Hematopoietic multipotent progenitor cell treated with erythropoietin and hydrocortisone succinate and interleukin-3 and kit ligand, for 8 days (in vitro differentiated cells): ENCODE data around the gene KCTD4.
"Not testable (repeated sequence)": the region's sequence is repeated elsewhere in the genome, so short reads cannot be mapped to it uniquely, and the experiment has no call there.

Source experiments
- DNase-seq: peaks from one replicate; pipeline ENCODE4 v3.0.0-alpha.2; 2015

Gene KCTD4

DNA sequence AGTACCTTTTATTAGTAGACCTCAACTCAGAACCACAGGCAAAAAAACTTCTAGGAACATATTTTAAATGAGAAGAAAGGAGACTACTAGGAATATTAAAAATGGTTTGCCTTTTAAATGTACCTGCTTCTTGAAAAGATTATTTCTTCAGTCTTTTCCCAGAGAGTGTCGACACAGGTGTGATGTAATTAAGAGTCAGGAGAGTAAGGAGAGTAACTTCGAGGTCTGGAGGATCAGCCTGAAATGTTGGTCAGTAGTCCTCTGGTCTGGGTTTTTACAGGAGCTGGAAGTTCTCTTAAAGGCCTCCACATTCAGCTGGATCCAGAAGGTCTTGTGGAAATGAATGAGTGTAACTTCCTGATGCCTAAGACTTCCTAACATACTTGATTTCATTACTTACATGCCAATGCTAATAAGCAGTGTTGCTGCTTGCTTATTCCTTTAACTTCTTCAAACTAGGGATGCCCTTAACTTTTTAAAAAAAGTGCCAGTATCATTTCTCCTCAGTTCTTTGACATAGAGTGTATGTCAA lies at the start of gene KCTD4:
TSS of gene KCTD4 (minus strand) at position 345 of the 532 bp plus-strand sequence. CDS start 6,478 bp downstream, outside the sequence.
- no peak for DNase-seq

DNA sequence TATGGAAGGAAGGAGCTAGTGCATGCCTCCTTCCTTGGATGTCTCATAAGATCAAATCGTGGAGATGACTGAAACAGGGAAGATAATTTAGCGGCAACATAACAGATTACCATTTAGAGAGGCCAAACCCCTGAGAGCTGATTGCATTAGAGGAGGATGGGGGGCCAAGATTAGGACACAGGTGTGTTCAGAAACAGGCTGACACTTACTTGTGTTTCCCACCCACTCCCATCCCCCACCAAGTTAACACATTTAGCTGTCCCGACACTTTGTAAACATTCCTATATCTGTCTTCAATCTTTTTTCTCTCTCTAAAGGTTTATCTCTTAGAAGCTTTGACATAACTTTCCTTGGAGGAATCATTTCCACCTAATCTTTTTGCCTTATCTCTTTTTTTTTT lies 48.8 kb upstream of the KCTD4 start:
- no peak for DNase-seq

DNA sequence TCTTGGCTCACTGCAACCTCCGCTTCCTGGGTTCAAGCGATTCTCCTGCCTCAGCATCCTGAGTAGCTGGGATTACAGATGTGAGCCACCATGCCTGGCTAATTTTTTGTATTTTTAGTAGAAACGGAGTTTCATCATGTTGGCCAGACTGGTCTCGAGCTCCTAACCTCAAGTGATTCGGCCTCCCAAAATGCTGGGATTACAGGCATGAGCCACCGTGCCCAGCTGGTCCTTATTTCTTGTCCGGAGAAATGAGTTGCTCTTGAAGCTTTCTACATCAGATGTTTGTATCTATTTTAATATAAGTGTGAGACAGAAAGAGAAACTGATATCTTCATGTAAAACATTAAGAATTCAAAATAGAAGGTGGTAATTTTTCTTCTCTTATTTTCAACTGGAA lies 43.9 kb upstream of the KCTD4 start:
- not testable (repeated sequence) for DNase-seq

DNA sequence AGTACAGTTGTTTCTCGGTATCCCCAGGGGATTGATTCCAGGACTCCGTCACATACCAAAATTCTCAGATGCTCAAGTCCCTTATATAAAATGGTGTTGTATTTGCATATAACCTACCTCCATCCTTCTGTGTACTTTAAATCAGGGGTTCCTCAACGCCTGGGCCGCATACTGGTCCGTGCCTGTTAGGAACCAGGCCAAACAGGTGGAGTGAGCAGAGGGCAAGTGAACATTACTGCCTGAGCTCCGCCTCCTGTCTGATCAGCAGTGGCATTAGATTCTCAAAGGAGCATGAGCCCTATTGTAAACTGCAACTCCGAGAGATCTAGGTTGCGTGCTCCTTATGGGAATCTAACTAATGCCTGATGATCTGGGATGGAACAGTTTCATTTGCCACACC lies 42.2 kb upstream of the KCTD4 start:
- no peak for DNase-seq

DNA sequence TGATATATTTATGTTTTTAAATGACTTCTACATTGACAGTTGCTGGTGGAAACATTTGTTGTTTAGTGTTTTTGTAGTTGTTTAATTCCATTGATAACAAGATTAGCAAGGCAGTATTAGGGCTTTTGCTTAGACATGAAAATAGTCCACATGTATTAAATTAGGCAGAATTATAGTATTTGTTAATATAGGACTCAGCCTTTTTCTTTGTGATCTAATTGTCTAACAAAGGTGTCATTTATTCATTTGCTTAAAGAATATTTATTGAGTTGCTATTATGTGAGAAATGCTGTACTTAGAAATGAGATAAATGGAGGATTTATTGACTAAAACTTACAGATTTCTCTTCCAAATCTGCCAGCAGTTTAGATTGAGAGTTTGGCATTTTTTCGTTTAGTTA lies 41.7 kb upstream of the KCTD4 start:
- DNase-seq, result no peak

DNA sequence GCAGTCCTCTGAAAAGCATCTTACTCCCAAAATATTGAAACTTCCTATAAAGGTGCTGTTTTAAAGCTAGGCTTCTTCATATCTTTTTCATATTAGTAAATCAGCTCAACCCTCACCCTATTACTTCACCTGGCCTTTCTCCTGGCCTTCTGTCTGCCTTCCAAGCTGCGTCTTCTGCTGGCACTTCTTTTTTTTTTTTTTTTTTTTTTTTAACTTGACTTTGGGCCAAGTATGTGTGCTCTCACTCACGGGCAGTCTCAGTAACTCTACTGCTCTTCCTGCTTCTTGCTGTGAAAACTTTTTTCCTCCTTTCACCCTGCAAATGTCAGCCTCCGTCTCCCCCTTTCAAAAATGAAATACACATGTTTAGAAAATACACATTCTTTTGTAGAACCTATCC lies 41.2 kb upstream of the KCTD4 start:
- DNase-seq, result peak; percentile 38

DNA sequence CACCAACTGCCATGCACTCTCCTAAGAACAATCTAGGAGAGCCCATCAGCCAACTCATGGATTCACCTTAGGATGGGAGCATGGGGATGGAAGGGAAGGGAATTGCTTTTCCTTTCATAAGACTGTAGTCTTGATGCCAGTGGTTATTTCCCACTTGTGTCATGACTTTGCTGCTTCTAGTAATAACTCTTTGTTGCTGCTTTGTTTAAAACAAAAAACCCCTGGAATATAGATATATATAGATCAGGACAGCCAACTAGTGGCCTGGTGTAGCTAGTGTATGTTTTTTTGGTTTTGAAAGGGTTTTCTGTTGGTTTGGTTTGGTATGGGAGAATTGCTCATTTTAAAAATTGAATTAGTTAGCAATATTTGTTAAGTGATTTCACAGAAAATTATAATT lies 39.3 kb upstream of the KCTD4 start:
- no peak for DNase-seq

DNA sequence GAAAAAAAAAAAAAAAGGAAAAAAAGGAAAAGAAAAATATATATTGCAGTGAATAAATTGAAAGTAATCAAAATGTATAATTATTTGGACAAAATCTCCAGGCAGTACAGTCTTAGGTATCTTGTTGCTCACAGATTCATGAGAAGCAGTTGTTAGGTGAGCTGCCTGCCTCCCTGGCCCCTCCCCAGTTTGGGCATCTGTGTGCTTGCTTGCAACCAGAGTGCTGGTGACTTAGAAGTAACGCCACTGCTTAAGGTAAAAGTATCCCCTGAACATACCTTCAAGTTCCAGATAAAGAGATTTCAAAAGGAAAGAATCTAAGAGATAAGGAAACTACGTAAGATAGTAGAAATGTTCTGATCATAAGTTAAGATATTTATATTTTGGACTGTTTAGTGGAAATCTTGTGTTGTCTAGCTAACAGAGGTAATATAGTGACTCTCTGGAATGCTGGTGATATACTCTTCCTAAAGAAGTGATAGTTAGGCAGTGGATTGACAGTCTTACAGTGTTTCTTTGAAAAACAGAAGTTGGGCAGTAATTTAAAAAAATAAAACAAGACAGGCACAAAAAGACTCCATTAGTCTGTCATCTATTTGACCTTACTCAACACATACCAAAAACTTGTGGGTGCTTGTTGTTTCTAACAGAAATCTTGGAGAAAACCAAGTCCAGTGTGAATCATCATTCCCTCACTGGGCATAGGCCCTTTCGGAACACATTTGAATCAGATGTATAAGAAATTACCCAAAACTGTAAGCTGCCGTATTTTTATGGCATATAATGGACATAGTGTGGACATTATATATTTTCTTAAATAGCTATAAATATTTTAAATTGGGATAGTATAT lies 38.3 kb upstream of the KCTD4 start:
- DNase-seq, result no peak

DNA sequence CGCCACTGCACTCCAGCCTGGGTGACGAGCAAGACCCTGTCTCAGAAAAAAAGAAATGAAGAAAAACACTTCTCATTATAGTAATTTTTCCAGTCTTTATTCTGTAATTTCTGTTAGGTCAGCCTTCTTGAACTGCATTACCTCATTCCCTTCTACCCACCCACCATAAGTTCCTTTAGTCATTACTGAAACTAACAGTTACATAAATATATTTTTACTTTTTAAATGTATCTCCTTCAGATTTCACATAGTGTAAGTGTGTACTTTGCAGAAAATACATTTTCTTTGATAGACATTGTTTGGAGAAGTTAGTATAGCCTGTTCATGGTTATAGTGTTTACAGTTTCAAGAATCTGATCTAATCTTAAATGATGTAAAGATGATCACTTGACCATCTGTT lies 31.7 kb upstream of the KCTD4 start:
- no peak for DNase-seq

DNA sequence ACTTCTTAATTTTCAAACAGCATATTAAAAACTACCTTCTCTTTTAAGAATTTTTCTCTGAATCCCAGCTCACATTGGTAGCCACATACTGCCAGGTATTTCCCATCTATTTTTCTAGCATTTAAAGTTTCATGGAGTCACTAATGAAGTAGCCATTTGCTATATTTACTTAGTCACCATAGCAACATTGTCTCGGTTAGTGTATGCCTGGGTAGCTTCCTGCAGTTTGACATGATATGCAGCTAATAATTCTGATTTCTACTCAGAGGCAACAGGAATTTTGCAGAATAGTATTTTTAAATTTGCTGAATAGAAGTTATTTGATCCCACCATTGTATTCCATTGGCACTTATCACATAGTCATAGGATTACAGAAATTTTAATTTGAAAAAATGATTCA lies 30.9 kb upstream of the KCTD4 start:
- no peak for DNase-seq

DNA sequence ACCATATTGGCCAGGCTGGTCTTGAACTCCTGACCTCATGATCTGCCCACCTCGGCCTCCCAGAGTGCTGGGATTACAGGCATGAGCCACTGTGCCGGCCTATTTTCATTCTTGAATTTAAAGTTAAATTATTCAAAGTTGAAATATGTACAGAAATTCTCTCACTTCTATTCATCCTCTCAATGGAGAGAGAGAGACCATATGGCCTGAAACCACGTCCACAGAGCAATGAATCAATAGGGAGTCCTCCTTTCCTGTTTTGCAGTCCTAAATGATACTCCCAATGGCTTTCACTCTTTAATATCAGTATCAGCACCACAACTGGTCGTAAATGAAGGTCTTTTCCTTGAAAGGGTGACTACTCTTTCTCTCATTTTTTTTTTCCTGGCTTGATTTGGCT lies 30.5 kb upstream of the KCTD4 start:
- DNase-seq, result no peak

DNA sequence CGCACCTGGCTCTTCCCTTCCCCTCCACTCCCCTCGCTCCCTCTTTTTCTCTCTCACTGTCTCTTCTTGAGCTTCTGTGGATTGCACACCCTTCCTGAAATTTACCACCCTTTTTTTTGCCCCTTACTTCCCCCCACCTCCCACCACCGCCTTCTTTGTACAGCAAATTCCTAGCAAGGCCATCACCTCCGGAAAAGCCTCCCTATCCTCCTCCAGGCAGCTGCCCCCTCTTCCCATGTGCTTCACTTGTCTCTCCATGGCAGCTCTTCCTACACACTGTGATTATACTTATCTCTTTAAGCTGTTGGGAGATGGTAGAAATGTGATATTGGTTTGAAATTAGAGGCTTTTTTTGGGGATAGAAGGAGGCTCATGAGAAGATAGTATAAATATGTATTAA lies 28.3 kb upstream of the KCTD4 start:
- DNase-seq, result no peak

DNA sequence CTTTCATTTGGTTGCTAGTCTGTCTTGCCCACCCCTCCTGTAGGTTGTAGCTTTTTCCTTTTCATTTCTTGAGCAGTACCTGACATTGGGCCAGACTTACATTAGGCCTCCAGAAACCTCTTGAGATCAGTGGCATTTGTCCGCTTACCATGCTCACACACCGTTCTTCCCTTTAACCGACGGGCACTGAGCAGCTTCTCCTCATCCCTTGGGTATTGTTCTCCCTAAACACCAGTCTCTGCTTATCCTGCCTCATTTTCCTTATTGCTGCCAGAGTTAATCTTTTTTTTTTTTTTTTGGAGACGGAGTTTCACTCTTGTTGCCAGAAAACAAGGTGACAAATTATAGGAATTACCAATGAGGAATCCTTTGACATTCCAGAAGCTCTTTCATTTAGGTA lies 27.2 kb upstream of the KCTD4 start:
- no peak for DNase-seq

DNA sequence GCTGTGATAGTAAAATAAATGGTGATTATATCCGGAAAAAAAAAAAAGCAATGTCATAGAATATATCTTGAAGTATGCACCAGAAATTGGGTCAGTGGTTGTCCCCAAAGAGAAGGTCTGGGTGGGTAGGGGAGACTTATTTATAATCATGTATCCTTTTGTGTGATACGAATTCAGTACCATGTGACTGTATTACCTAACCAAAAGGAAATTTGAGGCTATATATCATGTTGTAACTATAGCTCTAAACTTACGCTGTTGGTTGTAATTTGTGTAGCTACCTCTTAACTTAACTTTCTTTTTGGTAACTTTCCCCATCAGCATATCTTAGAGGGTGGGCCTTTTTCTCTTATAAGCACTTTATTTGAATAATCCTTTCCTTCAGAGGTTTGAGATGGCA lies 25.2 kb upstream of the KCTD4 start:
- no peak for DNase-seq

DNA sequence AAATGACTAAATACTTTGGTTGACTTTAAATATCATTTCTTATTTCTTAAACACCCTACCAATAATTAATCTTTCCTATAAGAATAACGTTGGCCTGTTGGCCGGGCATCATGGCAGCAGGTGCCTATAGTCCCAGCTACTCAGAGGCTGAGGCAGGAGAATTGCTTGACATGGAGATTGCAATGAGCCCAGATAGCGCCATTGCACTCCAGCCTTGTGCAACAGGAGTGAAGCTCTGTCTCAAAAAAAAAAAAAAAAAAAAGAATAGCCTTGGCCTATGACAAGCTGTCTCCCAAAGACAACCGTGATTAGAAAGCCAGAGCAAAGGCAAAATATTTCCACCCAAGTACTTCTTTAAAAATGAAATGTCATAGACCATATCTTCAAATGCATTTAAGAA lies 24.5 kb upstream of the KCTD4 start:
- DNase-seq, result no peak

DNA sequence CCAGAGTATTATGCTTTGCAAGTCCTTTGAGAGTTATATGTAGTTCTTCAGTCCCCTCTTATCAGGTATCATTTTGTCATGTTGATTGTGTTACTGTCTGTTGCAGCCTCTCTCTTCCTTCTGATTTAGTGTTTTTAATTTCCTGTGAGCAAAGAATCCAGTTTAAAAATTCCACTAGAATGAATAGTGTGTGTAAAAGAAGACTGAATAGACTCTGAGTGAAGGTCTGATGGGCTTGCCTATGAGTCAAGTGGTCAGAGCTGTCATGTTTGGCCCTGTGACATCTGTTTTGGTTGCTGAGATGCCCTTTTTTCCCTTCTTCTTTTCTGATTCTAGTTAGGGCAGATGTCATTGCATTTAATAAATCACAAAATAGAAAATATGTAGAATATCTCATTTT lies 23.3 kb upstream of the KCTD4 start:
- DNase-seq, result no peak

DNA sequence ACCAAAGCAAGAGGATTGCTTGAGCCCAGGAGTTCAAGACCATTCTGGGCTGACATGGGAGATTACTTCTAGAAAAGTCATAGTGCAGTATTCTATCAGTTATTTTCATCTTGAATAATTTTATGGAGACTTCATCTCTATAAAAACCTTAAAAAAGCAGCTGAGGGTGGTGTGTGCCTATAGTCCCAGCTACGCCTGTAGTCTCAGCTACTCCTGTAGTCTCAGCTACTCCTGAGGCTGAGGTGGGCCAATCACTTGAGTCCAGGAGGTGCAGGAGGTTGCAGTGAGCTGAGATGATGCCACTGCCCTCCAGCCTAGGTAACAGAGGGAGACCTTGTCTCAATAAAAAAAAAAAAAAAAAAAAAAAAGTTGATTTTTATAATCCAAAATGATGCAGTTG lies 22.1 kb upstream of the KCTD4 start:
- DNase-seq, result no peak

DNA sequence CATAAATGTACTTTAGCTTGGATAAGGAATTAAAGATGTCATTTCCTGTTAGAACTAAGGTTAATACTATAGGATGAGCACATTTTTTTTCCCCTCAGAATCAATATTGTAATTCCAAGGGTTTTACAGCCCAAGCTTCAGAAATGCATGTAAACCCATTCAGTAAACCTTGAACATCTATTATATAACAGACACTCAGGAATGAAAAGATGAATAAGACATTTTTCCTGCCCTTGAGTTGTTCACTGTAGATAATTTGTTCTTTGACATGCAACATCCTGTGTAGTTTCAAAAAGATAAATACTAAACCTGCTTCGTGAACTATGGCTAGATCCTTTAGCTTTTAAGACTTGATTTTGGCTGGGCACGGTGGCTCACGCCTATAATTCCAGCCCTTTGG lies 21.7 kb upstream of the KCTD4 start:
- DNase-seq, result no peak

DNA sequence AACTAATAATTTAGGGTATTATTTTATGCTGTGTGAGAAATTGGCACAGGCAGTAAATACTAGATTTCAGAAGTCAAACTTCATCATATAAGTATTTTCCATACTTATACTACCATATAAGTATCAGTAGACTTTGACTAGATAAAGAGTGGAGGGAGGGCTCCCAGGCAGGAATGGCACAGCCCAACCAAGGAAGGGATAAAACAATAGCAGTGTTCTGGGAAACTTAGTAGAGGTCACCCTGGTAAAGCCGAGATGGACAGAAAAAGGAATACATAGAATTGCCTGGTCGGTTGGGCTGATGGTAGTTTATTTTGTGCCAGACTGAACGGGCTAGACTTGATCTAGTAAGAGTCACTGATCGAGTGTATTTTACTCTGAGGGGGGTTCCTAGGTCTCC lies 19.6 kb upstream of the KCTD4 start:
- no peak for DNase-seq

DNA sequence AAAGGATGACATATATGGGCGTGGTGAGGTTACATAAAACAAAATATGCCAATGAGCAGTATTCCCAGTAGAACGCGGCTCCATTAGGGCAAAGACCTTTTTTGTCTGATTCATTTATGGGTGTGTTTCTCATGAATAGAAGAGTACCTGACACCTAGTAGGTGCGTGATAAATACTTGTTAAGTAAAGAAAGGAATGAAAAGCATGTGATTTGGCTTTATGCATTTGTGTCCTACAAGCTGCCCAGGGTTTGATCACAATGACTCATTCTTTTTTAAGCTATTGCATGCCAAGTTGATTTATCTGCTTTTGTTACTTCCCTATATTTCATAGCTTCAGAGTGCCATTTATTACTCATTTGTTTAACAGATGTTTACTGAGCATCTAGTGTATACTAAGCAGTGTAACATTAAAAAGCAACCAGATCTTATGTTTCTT lies 19.1 kb upstream of the KCTD4 start:
- DNase-seq, result peak; percentile 51

DNA sequence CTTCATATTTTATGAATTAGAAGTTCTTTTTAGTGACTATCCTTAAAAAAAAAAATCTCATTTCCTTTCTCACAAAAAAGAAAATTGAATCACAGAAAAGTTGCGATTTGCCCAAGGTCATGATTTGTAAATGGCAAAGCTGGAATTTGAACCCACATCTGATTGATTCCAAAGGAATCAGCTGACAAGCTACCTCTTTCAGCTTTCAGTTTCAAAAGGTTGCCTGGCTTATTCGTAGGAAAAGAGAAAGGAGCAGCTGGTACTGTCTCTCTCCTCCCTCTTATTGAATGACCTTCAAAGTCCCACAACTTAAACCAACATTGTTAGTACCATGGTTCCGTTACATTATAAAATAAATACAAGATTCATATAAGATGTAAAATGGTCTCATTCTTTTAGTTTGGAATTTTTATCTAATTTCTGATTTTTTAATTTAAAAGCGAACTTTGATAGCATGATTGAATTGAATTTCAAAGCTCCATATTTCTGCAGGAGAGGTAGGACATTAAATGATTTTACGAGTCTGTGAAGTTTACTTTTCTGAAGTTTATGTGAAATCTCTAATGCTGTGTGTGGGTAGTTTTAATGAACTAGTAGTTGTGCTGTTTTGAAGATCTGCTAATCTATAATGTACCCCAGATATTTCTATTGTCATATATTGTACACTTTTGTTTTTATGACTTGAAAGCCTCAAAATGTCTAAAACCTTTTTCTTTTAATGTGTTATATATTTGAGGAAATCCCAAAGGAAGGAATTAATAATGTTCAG lies 18.5 kb upstream of the KCTD4 start:
- DNase-seq, result no peak

DNA sequence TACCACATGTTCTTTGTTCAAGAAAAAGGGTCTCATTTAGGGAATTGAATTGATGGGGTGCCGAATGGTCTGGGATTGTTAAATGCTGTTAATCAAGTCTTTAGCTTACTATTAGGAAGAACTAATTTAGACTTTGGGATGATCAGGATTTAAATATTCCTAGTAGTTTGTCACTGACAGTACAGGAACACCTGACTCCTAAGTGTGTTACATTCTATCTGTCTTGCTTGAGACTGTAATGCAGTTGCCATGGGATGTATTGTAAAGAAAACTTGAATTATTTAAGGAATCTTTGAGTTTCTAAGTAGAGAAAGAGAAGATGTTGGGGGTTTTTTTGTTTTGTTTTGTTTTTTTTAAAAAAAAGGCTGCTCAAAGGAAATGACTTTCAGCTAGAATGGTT lies 17.8 kb upstream of the KCTD4 start:
- no peak for DNase-seq

DNA sequence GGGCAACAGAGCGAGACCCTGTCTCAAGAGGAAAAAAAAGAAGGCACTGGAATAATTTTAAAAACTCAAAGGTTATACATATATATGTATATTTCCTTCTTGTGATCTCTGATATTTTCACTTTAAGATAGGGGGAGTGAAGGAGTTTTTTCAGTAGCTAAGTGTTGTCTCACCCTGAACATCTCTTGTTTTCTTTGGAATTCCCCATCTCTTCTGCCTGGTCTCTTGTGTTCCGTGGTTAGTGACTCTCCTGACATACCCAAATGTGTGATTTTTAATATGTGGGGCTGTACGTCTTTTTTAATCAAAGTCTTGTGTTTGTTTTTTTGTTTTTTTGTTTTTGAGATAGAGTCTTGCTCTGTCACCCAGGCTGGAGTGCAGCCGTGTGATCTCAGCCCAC lies 15.3 kb upstream of the KCTD4 start:
- no peak for DNase-seq

DNA sequence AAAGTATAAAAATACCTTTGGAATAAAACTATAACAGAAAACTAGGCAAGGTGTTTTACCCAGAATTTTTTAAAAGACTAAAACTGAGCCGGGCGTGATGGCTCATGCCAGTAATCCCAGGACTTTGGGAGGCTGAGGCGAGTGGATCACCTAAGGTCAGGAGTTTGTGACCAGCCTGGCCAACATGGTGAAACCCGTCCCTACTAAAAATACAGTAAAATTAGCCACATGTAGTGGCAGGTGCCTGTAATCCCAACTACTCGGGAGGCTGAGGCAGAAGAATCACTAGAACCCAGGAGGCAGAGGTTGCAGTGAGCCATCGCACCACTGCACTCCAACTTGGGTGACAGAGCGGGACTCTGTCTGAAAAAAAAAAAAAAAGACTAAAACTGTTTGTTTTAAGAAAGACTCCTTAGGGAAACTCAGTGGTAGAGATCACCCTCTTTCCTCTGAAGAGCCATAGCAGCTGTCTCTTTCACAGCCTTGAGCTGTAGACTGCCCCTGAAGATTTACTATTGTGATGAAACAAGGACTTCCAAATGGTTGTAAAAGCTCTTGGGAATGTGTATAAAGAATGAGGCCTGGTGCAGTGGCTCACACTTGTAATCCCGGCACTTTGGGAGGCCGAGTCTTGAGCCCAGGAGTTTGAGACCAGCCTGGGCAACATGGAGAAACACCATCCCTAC lies 14.7 kb upstream of the KCTD4 start:
- no peak for DNase-seq
